ENCODE results near the gene ANO3. TPM values are rescaled to one million over a fixed set of nuclear protein-coding genes. Genes with fewer than 3 reads are reported as not detected.

Gene ANO3
- total and polyA plus RNA-seq, 2 donors (not counting 3 experiments of a cell fraction or from before 2014, with no cell fraction given), result not detected

DNA sequence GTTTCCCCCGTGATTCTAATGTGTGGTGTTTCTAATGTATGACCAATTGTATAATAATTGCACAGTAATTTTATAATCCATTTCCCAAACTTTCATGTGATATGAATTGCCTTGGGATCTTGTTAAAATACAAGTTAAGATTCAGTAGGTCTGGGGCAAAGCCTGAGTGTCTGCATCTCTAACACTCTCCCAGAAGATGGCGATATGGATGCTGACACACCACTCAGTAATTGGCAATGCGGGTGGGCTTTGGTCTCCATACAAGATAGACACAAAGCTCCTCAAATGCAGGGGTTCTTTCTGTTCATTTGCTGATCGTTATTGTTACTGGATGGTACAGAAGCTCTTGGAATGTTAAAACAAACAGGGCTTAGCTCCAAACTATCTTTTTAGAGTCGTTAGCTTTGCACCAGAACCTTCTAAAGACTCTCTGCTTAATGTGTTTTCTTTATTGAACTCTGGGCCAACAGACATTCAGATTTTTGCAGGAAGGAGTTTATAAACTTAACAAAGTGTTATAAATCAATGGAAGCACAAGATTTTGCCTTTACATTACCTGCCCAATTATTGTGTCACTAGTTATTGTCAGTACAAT is 45.4 kb upstream of the ANO3 start:
- Histone ChIP-seq H4K20me1 (replicated peaks; ENCODE audit: control insufficient read depth, extremely low read depth, insufficient read depth, low read length) (no peaks in the 10 kb centered on the region), H3K4me1 (ENCODE audit: control insufficient read depth, extremely low read depth, insufficient read depth, low read length) (peaks cover 7% of the 10 kb centered on the region), H3K79me2 (ENCODE audit: control insufficient read depth, insufficient read depth, low read length) (no peaks in the 10 kb centered on the region), H2AFZ (ENCODE audit: low read depth, low read length) (peak overlapping the region; percentile 85), H3K27ac (ENCODE audit: insufficient read depth, low read depth, low read length) (no peak overlapping the region), H3K9ac (replicated peaks; ENCODE audit: extremely low read depth, insufficient read depth, low read length) (no peak overlapping the region), H3K9me1 (replicated peaks; ENCODE audit: control insufficient read depth, extremely low read depth, insufficient read depth, low read length) (no peaks in the 10 kb centered on the region), H3K36me3 (ENCODE audit: control insufficient read depth in 2 of 2, extremely low read depth in 1 of 2, insufficient read depth in 2 of 2, low read length in 2 of 2) (no peaks in the 10 kb centered on the region), H3K9me3 (replicated peaks; ENCODE audit: control insufficient read depth, insufficient read depth, low read length) (no peaks in the 10 kb centered on the region), H3K4me2 (ENCODE audit: insufficient read depth, low read length) (no peak overlapping the region), H3K27me3 (ENCODE audit: control insufficient read depth in 2 of 2, insufficient read depth in 2 of 2, low read length in 2 of 2) (no peaks in the 10 kb centered on the region), H3K4me3 (replicated peaks in 1 of 3; ENCODE audit: insufficient read depth in 1 of 3, low read depth in 1 of 3, low read length in 3 of 3) (no peak overlapping the region)
- intact Hi-C loops (cut with micrococcal nuclease) (loop anchor here (1.0 kb wide), 1 partner anchor 872 kb away; no protein-coding TSS in a partner anchor), dilution Hi-C loops (cut with MboI; ENCODE audit: extremely low pct_ligation_motif_present, low sequenced_read_pairs) (no loop called here)
- POLR2A ChIA-PET, result no interaction called here
- TF ChIP-seq CTCF (IDR thresholded peaks at IDR 0.05; ENCODE audit: extremely low read depth in 1 of 2, insufficient read depth in 1 of 2, low read depth in 1 of 2, low read length in 2 of 2) (peak; percentile 21 to 59), GATA2 (IDR thresholded peaks at IDR 0.05; ENCODE audit: insufficient read depth, insufficient read length, low read depth, low read length) (no peak)
- FAIRE-seq (peak; percentile 82), DNase-seq (ENCODE audit: low read depth, low spot score) (peak; percentile 37)
- CTCF ChIA-PET, result interaction anchor here (0.7 to 2.2 kb wide), 13 partner anchors 8 to 1210 kb away, joined by 3 to 50 read pairs (median 4); partner anchors contain the start of gene ANO3
- no TSS peak for BruUV-seq (replicated peaks)

DNA sequence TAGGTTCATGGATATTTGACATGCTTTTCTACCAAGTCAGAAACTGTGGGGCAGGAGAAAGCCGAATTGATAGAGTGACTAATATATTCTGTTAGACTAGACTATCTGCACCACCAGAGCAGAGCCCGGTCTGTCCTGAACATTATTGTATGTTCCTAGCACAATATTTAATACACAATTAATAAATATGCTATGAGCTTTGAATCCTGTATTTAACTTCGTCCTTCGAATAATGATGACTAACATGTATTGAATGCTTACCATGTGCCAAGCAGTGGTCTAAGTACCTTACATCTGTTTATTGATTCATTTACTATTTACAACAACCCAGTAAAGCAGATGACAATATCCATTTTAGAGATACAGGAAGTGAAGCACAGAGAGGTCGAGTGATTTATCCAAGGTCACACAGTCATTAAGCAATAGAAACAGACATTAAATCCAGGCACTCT is 44.8 kb upstream of the ANO3 start:
- ChIA-PET CTCF (interaction anchor here (0.7 to 2.2 kb wide), 11 partner anchors 8 to 1209 kb away, joined by 3 to 50 read pairs (median 4); partner anchors contain the start of gene ANO3), POLR2A (no interaction called here)
- Histone ChIP-seq H3K9me1 (replicated peaks; ENCODE audit: control insufficient read depth, extremely low read depth, insufficient read depth, low read length) (no peaks in the 10 kb centered on the region), H2AFZ (ENCODE audit: low read depth, low read length) (peak overlapping the region; percentile 85), H3K27me3 (ENCODE audit: control insufficient read depth in 2 of 2, insufficient read depth in 2 of 2, low read length in 2 of 2) (no peaks in the 10 kb centered on the region), H3K9me3 (replicated peaks; ENCODE audit: control insufficient read depth, insufficient read depth, low read length) (no peaks in the 10 kb centered on the region), H3K36me3 (ENCODE audit: control insufficient read depth in 2 of 2, extremely low read depth in 1 of 2, insufficient read depth in 2 of 2, low read length in 2 of 2) (no peaks in the 10 kb centered on the region), H3K4me1 (ENCODE audit: control insufficient read depth, extremely low read depth, insufficient read depth, low read length) (peaks cover 7% of the 10 kb centered on the region), H3K27ac (ENCODE audit: insufficient read depth, low read depth, low read length) (no peak overlapping the region), H3K9ac (replicated peaks; ENCODE audit: extremely low read depth, insufficient read depth, low read length) (no peak overlapping the region), H3K4me2 (ENCODE audit: insufficient read depth, low read length) (no peak overlapping the region), H4K20me1 (replicated peaks; ENCODE audit: control insufficient read depth, extremely low read depth, insufficient read depth, low read length) (no peaks in the 10 kb centered on the region), H3K4me3 (replicated peaks in 1 of 3; ENCODE audit: insufficient read depth in 1 of 3, low read depth in 1 of 3, low read length in 3 of 3) (no peak overlapping the region), H3K79me2 (ENCODE audit: control insufficient read depth, insufficient read depth, low read length) (no peaks in the 10 kb centered on the region)
- FAIRE-seq (no peak), DNase-seq (ENCODE audit: low read depth, low spot score) (no peak)
- TF ChIP-seq POLR2AphosphoS5 (IDR thresholded peaks at IDR 0.05; ENCODE audit: insufficient read depth, low read depth, low read length) (no peak), MYC (IDR thresholded peaks at IDR 0.05; ENCODE audit: low read depth, low read length) (no peak), JUN (IDR thresholded peaks at IDR 0.05; ENCODE audit: borderline replicate concordance, insufficient read depth, insufficient read length, low read depth) (no peak), EZH2 (IDR thresholded peaks at IDR 0.05; ENCODE audit: borderline replicate concordance, low read depth, low read length, severe bottlenecking) (no peak), GATA2 (IDR thresholded peaks at IDR 0.05; ENCODE audit: insufficient read depth, insufficient read length, low read depth, low read length) (no peak), POLR2A (IDR thresholded peaks at IDR 0.05; ENCODE audit: low read depth, low read length) (no peak), CTCF (IDR thresholded peaks at IDR 0.05; ENCODE audit: extremely low read depth in 1 of 2, insufficient read depth in 1 of 2, low read depth in 1 of 2, low read length in 2 of 2) (no peak), FOS (IDR thresholded peaks at IDR 0.05; ENCODE audit: borderline replicate concordance, insufficient read depth, low read length) (no peak)
- TF ChIP-seq, protein P1, sequence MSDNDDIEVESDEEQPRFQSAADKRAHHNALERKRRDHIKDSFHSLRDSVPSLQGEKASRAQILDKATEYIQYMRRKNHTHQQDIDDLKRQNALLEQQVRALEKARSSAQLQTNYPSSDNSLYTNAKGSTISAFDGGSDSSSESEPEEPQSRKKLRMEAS (IDR thresholded peaks at IDR 0.05; ENCODE audit: insufficient read depth, insufficient read length), result no peak
- intact Hi-C loops (cut with micrococcal nuclease) (no loop called here), dilution Hi-C loops (cut with MboI; ENCODE audit: extremely low pct_ligation_motif_present, low sequenced_read_pairs) (no loop called here)
- no TSS peak for BruUV-seq (replicated peaks)

Measured in endothelial cell of umbilical vein (primary cell).